ENCODE data around the gene BZW1. TPM values are rescaled to one million over a fixed set of nuclear protein-coding genes. Genes with fewer than 3 reads are reported as not detected.

BZW1 gene
- total RNA-seq, 4 donors from 2014 or later: 253 to 372 (median 274) TPM

GRCh38 chr2:200860092-200860795 is 48.5 kb downstream of the BZW1 start:
- Histone ChIP-seq H3K4me1 (peaks cover 14 to 64% (median 20%) of the 10 kb centered on the region in 3 donors), H3K27ac (peak overlapping the region in 3 of 4 donors; percentile 47 to 100 (median 99))

GRCh38 chr2:200861617-200862155 is 50.0 kb downstream of the BZW1 start:
- H3K4me1 ChIP-seq: peaks cover 14 to 63% (median 20%) of the 10 kb centered on the region in 3 donors
- no peaks in the 10 kb centered on the region for H3K9me3 ChIP-seq
- ATAC-seq: no peak
- peak overlapping the region; percentile 60 to 94 for H3K4me3 ChIP-seq
- H3K27ac ChIP-seq: peak overlapping the region; percentile 95 to 100 (median 100)
- no peaks in the 10 kb centered on the region for H3K27me3 ChIP-seq
- TF ChIP-seq EP300 (IDR thresholded peaks at IDR 0.05) (no peak), CTCF (IDR thresholded peaks at IDR 0.05) (no peak), POLR2AphosphoS5 (IDR thresholded peaks at IDR 0.05) (no peak), POLR2A (IDR thresholded peaks at IDR 0.05) (no peak)
- peaks cover 16 to 37% of the 10 kb centered on the region in 2 donors for H3K36me3 ChIP-seq
- WGBS, 2 donors (ENCODE audit: low coverage in 1 of 2): 0 to 4% methylated on average over 4 of the region's 4 CpGs

More at GRCh38 chr2:200860092-200860795, 48.5 kb downstream of the BZW1 start:
- Histone ChIP-seq H3K9me3 (no peaks in the 10 kb centered on the region), H3K27me3 (no peaks in the 10 kb centered on the region), H3K36me3 (peaks cover 25 to 51% of the 10 kb centered on the region in 2 donors), H3K4me3 (peak overlapping the region; percentile 60 to 94)
- ATAC-seq: no peak
- WGBS, 2 donors (ENCODE audit: low coverage in 1 of 2): 7 to 8% methylated on average over 9 to 12 of the region's 12 CpGs
- TF ChIP-seq CTCF (IDR thresholded peaks at IDR 0.05): no peak
- no peak for TF ChIP-seq EP300 (IDR thresholded peaks at IDR 0.05)
- no peak for TF ChIP-seq POLR2AphosphoS5 (IDR thresholded peaks at IDR 0.05)
- TF ChIP-seq POLR2A (IDR thresholded peaks at IDR 0.05): no peak

GRCh38 chr2:200862532-200863000 is 50.9 kb downstream of the BZW1 start:
- Histone ChIP-seq H3K27me3 (no peaks in the 10 kb centered on the region), H3K27ac (peak overlapping the region; percentile 95 to 100 (median 100)), H3K4me1 (peaks cover 14 to 63% (median 16%) of the 10 kb centered on the region in 3 donors), H3K36me3 (peaks cover 10 to 28% of the 10 kb centered on the region in 2 donors), H3K4me3 (peak overlapping the region; percentile 60 to 94), H3K9me3 (no peaks in the 10 kb centered on the region)
- no peak for ATAC-seq
- TF ChIP-seq POLR2AphosphoS5 (IDR thresholded peaks at IDR 0.05) (peak; percentile 71), EP300 (IDR thresholded peaks at IDR 0.05) (no peak), POLR2A (IDR thresholded peaks at IDR 0.05) (peak in 1 of 2 donors; percentile 29), CTCF (IDR thresholded peaks at IDR 0.05) (no peak)
- WGBS, 2 donors (ENCODE audit: low coverage in 1 of 2): 0% methylated on average over 12 to 13 of the region's 13 CpGs

GRCh38 chr2:200863782-200864175 is 52.1 kb downstream of the BZW1 start:
- Histone ChIP-seq H3K4me3 (peak overlapping the region; percentile 60 to 94), H3K36me3 (peaks cover 0 to 16% of the 10 kb centered on the region in 2 donors), H3K27ac (peak overlapping the region; percentile 95 to 100 (median 100)), H3K27me3 (no peaks in the 10 kb centered on the region), H3K9me3 (no peaks in the 10 kb centered on the region), H3K4me1 (peaks cover 7 to 53% (median 9%) of the 10 kb centered on the region in 3 donors)
- TF ChIP-seq POLR2A (IDR thresholded peaks at IDR 0.05) (no peak), EP300 (IDR thresholded peaks at IDR 0.05) (no peak), CTCF (IDR thresholded peaks at IDR 0.05) (no peak)
- no peak for ATAC-seq
- WGBS, 2 donors (ENCODE audit: low coverage in 1 of 2): 1% methylated on average over 18 to 19 of the region's 19 CpGs
